IPS-15b (cell line): ENCODE data around the gene NEUROG3.

Source experiments
- H3K27me3 ChIP-seq: one replicate; pipeline ENCODE4 v1.6.1; 2013; ENCODE audit warnings: low read length; ENCODE audit not compliant: control insufficient read depth, insufficient read depth
- H3K36me3 ChIP-seq: one replicate; pipeline ENCODE4 v1.6.1; 2013; ENCODE audit warnings: low read length; ENCODE audit not compliant: control insufficient read depth, insufficient read depth
- H3K4me1 ChIP-seq: one replicate; pipeline ENCODE4 v1.6.1; 2013; ENCODE audit warnings: mild to moderate bottlenecking, low read length; ENCODE audit not compliant: control insufficient read depth, insufficient read depth
- H3K4me3 ChIP-seq: one replicate; pipeline ENCODE4 v1.5.1; 2013; ENCODE audit warnings: low read depth, low read length
- H3K9ac ChIP-seq: one replicate; pipeline ENCODE4 v1.6.1; 2013; ENCODE audit warnings: low read depth, mild to moderate bottlenecking, low read length
- H3K9me3 ChIP-seq: one replicate; pipeline ENCODE4 v1.6.1; 2013; ENCODE audit warnings: mild to moderate bottlenecking, low read length; ENCODE audit not compliant: control insufficient read depth, insufficient read depth

Gene NEUROG3

GRCh38 chr10:69573056-69573806, at the start of gene NEUROG3:
Gene NEUROG3 (minus strand): TSS chr10:69573422. CDS start chr10:69573043, 379 bp downstream.
- Histone ChIP-seq H3K9me3 (no peaks in the 10 kb centered on the region), H3K4me1 (peaks cover 38% of the 10 kb centered on the region), H3K27me3 (peaks cover 98% of the 10 kb centered on the region), H3K4me3 (peak within 1 kb of the TSS; percentile 58), H3K9ac (no peak within 1 kb of the TSS), H3K36me3 (no peaks in the 10 kb centered on the region)

GRCh38 chr10:69620625-69621024, 47.4 kb upstream of the NEUROG3 start:
- Histone ChIP-seq H3K4me1 (no peaks in the 10 kb centered on the region), H3K9ac (no peak overlapping the region), H3K36me3 (no peaks in the 10 kb centered on the region)

GRCh38 chr10:69619626-69620025, 46.4 kb upstream of the NEUROG3 start:
- H3K36me3 ChIP-seq, result no peaks in the 10 kb centered on the region
- peaks cover 3% of the 10 kb centered on the region for H3K27me3 ChIP-seq
- no peak overlapping the region for H3K4me3 ChIP-seq
- H3K9ac ChIP-seq, result no peak overlapping the region
- no peaks in the 10 kb centered on the region for H3K4me1 ChIP-seq
- no peaks in the 10 kb centered on the region for H3K9me3 ChIP-seq

More at GRCh38 chr10:69620625-69621024, 47.4 kb upstream of the NEUROG3 start:
- Histone ChIP-seq H3K9me3 (no peaks in the 10 kb centered on the region), H3K27me3 (peaks cover 4% of the 10 kb centered on the region), H3K4me3 (no peak overlapping the region)

GRCh38 chr10:69618746-69619145, 45.5 kb upstream of the NEUROG3 start:
- H3K9ac ChIP-seq, result no peak overlapping the region
- H3K4me3 ChIP-seq, result no peak overlapping the region
- H3K4me1 ChIP-seq, result no peaks in the 10 kb centered on the region
- H3K9me3 ChIP-seq, result no peaks in the 10 kb centered on the region
- H3K36me3 ChIP-seq, result no peaks in the 10 kb centered on the region
- H3K27me3 ChIP-seq, result peaks cover 3% of the 10 kb centered on the region

- Histone ChIP-seq H3K27me3 (peaks cover 3% of the 10 kb centered on the region), H3K9me3 (no peaks in the 10 kb centered on the region), H3K9ac (no peak overlapping the region), H3K4me3 (no peak overlapping the region), H3K4me1 (no peaks in the 10 kb centered on the region), H3K36me3 (no peaks in the 10 kb centered on the region)
Observed at GRCh38 chr10:69616358-69616757, 43.1 kb upstream of the NEUROG3 start.

- Histone ChIP-seq H3K9ac (no peak overlapping the region), H3K4me3 (no peak overlapping the region), H3K4me1 (no peaks in the 10 kb centered on the region), H3K36me3 (no peaks in the 10 kb centered on the region), H3K27me3 (peaks cover 3% of the 10 kb centered on the region), H3K9me3 (no peaks in the 10 kb centered on the region)
Observed at GRCh38 chr10:69614130-69614529, 40.9 kb upstream of the NEUROG3 start.

- no peaks in the 10 kb centered on the region for H3K4me1 ChIP-seq
- no peaks in the 10 kb centered on the region for H3K36me3 ChIP-seq
- H3K9me3 ChIP-seq, result no peaks in the 10 kb centered on the region
- H3K27me3 ChIP-seq, result peaks cover 3% of the 10 kb centered on the region
- no peak overlapping the region for H3K4me3 ChIP-seq
- H3K9ac ChIP-seq, result no peak overlapping the region
Observed at GRCh38 chr10:69612760-69613159, 39.5 kb upstream of the NEUROG3 start.

- H3K4me3 ChIP-seq, result no peak overlapping the region
- no peaks in the 10 kb centered on the region for H3K36me3 ChIP-seq
- H3K9me3 ChIP-seq, result no peaks in the 10 kb centered on the region
- H3K27me3 ChIP-seq, result peaks cover 3% of the 10 kb centered on the region
- no peak overlapping the region for H3K9ac ChIP-seq
- H3K4me1 ChIP-seq, result no peaks in the 10 kb centered on the region
Observed at GRCh38 chr10:69609077-69609476, 35.9 kb upstream of the NEUROG3 start.

GRCh38 chr10:69600761-69601330, 27.6 kb upstream of the NEUROG3 start:
- H3K9me3 ChIP-seq, result no peaks in the 10 kb centered on the region
- H3K27me3 ChIP-seq, result peaks cover 2% of the 10 kb centered on the region
- H3K4me1 ChIP-seq, result no peaks in the 10 kb centered on the region
- H3K36me3 ChIP-seq, result no peaks in the 10 kb centered on the region
- H3K9ac ChIP-seq, result no peak overlapping the region
- no peak overlapping the region for H3K4me3 ChIP-seq

GRCh38 chr10:69588358-69588757, 15.1 kb upstream of the NEUROG3 start:
- Histone ChIP-seq H3K9ac (no peak overlapping the region), H3K4me3 (no peak overlapping the region), H3K4me1 (peaks cover 3% of the 10 kb centered on the region), H3K27me3 (peaks cover 61% of the 10 kb centered on the region), H3K36me3 (no peaks in the 10 kb centered on the region), H3K9me3 (no peaks in the 10 kb centered on the region)

- H3K27me3 ChIP-seq, result peaks cover 90% of the 10 kb centered on the region
- H3K9ac ChIP-seq, result no peak overlapping the region
- H3K4me1 ChIP-seq, result peaks cover 3% of the 10 kb centered on the region
- no peaks in the 10 kb centered on the region for H3K9me3 ChIP-seq
- no peaks in the 10 kb centered on the region for H3K36me3 ChIP-seq
- H3K4me3 ChIP-seq, result no peak overlapping the region
Observed at GRCh38 chr10:69584624-69585023, 11.4 kb upstream of the NEUROG3 start.

GRCh38 chr10:69583106-69583505, 9.9 kb upstream of the NEUROG3 start:
- no peaks in the 10 kb centered on the region for H3K9me3 ChIP-seq
- H3K4me1 ChIP-seq, result peaks cover 4% of the 10 kb centered on the region
- no peaks in the 10 kb centered on the region for H3K36me3 ChIP-seq
- no peak overlapping the region for H3K9ac ChIP-seq
- H3K4me3 ChIP-seq, result no peak overlapping the region
- peaks cover 97% of the 10 kb centered on the region for H3K27me3 ChIP-seq
